KBM-7 (cell line): Measurements from ENCODE around the gene MTO1.
"Not testable (repeated sequence)": the region's sequence is repeated elsewhere in the genome, so short reads cannot be mapped to it uniquely, and the experiment has no call there.

Source experiments
- DNase-seq: peaks from one replicate; pipeline ENCODE4 v3.0.0-alpha.2; 2015
- in situ Hi-C: fragments of 300-500 bp; cut with MboI; formaldehyde crosslinking; loops from 2 replicates; pipeline ENCODE4 v1.14.3; 2020; ENCODE audit warnings: low sequenced_read_pairs, low pct_unique_long_range_greater_than_20kb, mixed read lengths

Gene MTO1

DNA sequence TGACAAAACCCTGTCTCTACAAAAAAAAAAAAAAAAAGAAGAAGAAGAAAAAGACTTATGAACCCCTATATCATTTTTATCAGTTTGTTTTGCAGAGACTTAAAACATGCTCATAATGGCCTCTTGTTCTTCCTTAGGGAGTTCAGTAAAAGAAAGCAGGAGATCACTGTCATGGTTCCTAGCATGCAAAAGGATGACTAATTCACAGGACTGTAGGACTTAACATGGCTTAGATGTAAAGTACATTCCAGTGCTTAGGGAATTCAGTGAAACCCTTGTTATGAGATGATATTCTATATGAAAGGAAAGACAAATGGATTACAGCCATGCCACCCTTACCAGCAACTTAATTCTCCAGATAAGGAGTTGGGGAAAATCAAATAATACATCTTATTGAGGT, 29.8 kb downstream of the MTO1 start:
- in situ Hi-C loops: no loop called here
- no peak for DNase-seq

DNA sequence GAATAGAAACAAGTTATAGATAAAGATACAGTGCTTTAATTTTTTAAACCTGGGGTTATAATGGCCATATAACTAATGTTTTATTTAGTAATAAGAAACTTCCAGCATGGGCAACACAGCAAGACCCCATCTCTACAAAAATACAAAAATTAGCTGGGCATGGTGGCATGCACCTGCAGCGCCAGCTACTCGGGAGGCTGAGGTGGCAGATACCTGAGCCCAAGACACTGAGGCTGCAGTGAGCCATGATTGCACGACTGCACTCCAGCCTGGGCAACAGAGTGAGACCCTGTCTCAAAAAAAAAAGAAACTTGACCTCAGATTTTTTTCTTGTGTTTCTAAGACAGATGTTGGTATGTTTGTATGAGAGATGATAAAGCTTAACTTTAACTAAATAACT, 36.4 kb downstream of the MTO1 start:
- in situ Hi-C loops: no loop called here
- DNase-seq: no peak

DNA sequence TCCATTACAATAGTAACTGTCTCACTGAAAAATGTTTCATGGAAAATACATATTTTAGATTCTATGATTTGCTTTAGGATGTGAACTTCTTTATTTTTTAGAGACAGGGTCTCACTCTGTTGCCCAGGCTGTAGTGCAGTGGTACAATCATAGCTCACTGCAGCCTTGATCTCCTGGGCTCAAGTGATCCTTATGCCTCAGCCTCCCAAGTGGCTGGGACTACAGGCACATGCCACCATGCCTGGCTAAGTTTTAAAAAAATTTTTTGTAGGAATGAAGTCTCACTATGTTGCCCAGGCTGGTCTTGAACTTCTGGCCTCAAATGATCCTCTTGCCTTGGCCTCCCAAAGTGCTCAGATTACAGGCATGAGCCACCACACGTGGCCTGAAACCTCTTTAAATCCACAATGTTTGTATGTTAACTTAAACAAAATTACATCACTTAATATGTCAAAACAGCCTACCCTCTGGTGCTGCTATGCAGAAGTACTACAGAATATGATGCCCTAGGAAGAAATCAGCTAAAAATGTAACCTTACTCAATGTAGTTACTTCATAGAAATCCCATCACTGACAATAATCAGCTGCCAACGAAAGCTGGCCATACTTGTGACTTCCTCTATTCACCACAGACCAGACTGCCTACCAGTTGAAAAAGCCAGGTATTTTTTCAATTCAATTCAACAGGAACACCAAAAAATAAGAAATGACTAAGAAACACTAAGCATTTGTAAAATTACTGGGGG, 41.7 kb downstream of the MTO1 start:
- in situ Hi-C loops: no loop called here
- peak; percentile 42 for DNase-seq

DNA sequence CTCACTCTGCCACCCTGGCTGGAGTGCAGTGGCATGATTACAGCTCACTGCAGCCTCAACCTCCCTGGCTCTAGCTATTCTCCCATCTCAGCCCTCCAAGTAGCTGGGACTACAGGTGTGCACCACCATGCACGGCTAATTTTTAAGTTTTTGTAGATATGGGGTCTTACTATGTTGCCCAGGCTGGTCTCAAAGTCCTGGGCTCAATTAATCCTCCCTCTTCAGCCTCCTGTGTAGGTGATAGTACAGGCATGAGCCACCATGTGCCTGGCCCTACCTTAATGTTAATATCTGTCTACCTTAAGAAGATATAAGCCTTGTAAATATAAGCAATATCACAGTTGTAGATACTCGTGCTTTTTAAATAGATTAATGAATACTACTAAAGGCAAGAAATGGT, 42.6 kb downstream of the MTO1 start:
- no peak for DNase-seq
- in situ Hi-C loops: no loop called here

DNA sequence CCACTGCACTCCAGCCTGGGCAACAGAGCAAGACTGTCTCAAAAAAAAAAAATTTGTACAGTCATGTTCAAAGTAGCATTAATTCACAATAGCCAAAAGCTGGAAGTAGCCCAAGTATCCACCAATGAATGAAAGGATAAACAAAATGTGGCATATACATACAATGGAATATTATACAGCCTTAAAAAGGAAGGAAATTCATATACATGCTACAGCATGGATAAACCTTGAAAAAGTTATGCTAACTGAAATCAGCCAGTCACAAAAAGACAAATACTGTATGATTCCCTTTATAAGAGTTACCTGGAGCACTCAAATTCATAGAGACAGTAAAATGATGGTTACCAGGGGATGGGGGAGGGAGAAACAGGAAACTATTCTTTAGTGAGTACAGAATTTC, 43.6 kb downstream of the MTO1 start:
- in situ Hi-C loops: no loop called here
- no peak for DNase-seq

DNA sequence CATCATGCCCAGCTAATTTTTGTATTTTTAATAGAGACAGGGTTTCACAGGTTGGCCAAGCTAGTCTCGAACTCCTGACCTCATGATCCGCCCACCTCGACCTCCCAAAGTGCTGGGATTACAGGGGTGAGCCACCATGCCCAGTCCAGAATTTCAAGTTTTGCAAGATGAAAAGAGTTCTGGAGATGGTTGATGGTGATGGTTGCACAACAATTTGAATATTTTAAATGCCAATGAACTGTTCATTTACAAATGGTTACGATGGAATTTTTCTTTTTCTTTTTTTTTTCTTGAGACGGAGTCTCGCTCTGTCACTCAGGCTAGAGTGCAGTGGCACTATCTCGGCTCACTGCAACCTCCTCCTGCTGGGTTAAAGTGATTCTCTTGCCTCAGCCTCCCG, 44.2 kb downstream of the MTO1 start:
- DNase-seq, in situ Hi-C loops: not testable (repeated sequence)

DNA sequence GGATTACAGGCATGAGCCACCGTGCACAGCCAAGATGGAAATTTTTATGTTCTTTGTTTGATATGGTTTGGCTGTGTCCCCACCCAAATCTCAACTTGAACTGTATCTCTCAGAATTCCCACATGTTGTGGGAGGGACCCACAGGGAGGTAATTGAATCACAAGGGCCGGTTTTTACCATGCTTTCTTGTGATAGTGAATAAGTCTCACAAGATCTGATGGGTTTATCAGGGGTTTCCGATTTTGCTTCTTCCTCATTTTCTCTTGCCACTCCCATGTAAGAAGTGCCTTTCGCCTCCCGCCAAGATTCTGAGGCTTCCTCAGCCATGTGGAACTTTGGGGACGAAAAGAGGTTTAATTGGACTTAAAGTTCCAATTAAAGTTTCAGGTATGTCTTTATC, 44.7 kb downstream of the MTO1 start:
- in situ Hi-C loops: no loop called here
- peak; percentile 66 for DNase-seq

DNA sequence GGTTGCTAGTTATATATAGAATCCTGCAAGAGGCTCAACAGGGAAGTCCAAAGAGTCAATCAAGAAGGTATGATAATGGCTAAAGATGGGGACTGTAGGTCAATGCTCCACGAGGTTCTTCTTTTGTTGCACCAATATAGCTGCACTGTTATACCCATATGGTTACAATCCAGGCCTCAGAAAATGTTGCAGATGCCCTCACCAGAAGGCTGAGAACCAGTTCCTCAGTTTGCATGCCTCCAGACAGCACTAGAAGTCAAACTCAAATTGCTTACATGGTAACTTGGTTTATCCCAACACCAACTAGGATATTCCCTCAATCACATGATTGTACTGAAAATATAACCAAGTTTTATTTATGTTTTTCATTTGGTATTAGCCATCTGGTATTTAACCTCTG, 47.2 kb downstream of the MTO1 start:
- no peak for DNase-seq
- in situ Hi-C loops: no loop called here

DNA sequence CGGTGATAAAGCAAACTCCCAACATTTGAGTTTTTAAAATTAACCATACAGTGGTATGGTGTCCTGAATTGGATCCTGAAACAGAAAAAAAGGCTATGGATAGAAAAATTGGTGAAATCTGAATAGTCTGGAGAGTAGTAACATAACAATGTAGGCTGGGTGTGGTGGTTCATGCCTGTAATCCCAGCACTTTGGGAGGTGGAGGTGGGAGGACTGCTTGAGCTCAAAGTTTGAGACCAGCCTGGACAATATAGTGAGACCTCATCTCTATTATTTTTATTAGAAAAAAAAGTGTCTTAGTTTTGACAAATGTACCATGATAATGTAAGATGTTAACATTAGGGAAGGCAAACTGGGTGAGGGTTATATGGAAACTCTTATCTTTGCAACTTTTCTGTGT, 48.3 kb downstream of the MTO1 start:
- in situ Hi-C loops: no loop called here
- DNase-seq: no peak

DNA sequence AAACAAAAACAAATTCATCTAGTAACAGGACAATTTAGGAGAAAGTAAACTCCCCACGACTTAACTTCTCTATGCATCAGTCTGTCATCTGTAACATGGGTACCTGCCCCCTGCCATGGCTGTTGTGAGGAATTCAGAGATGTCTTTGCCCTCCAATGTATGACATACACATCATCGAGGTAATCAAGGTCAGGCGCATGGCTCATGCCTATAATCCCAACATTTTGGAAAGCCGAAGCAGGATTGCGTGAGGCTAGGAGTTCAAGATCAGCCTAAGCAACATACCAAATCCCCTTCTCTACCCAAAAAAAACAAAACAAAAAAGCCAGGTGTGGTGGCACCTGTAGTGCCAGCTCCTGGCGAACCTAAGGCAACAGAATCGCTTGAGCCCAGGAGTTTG, 50.3 kb downstream of the MTO1 start:
- in situ Hi-C loops: no loop called here
- DNase-seq: peak; percentile 19

DNA sequence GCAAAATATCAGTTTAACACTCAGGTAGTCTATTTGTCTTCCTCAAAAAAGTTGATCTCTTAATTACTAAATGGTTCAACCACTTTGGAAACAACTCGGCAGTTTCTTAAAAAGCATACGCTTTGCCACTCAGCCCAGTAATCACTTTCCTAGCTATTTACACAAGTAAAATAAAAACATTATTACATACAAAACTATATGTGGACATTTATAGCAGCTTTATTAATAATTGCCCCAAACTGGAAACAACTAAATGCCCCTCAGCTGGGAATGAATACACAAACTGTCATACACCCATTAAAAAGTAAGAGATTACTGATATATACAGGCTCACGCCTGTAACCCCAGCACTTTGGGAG, 51.9 kb downstream of the MTO1 start:
- DNase-seq: no peak
- in situ Hi-C loops: no loop called here

DNA sequence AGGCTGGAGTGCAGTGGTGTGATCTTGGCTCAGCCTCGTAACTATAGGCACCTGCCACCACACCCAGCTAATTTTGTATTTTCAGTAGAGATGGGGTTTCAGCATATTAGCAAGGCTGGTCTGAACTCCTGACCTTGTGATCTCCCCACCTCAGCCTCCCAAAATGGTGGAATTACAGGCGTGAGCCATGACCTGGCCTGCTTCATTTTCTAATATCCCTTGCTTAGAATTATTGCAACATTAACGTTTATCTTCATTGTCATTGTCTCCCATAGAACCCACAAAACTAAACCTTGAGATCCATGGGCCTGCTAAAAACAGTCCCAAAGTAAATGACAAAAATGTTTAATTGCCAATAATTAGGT, 53.2 kb downstream of the MTO1 start:
- in situ Hi-C loops: no loop called here
- no peak for DNase-seq

DNA sequence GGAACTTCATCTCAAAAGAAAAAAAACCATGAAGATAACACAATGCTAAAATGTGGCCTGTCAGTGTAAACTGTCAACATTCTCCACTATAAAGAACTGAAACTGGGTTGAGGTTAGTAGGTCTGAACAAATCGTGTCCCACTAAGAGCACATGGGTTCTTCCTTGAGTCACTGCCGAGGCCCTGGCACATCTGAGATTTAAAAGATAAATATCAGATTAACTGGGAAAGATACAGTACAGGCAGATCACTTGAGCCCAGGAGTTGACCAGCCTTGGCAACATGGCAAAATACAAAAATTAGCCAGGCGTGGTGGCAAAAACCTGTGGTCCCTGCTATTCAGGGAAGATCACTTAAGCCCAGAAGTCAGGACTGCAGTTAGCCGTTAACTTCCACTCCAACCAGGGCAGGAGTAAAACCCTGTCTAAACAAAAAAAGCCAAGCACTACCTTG, 53.7 kb downstream of the MTO1 start:
- DNase-seq: no peak
- in situ Hi-C loops: no loop called here

DNA sequence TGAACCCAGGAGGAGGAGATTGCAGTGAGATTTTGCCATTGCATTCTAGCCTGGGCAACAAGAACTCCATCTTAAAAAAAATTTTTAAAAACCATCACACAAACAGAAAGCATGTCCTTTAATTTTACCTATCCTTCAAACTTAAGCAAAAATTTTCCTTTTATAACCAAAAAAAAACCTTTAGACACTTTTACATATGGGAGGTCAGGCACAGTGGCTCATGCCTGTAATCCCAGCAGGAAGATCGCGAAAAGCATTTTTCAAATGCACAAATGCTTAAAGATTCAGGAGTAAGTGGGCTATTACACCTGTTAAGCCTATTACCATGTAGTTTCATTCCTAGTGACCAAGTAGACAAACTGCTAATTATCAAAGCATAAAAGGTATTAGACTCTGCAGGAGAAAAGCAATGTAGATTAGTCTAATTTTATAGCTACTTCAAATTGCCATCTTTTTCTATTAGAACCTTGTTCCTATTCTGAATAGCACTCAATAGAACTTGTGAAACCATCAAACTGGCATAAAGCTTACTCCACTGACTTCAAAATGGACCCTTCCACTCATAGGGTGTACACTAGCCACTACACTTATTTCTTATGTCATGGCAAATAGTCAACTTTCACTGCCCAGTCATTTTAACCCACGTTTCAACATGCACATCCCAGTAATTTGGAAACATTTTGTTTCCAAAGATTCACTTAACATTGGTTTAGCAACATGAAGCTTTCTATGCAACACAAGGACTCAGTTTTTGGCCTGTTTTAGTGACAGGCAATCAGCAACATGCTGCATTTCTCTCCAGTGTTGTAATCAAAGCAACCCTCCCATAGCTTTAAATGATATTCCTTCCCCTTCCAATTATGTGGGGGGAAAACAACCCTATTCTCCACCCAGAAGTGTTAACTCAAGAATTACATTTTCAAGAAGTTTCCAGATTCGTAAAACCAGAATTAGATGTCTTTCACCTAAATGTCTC, 55.3 kb downstream of the MTO1 start:
- DNase-seq: peak; percentile 28
- in situ Hi-C loops: no loop called here

DNA sequence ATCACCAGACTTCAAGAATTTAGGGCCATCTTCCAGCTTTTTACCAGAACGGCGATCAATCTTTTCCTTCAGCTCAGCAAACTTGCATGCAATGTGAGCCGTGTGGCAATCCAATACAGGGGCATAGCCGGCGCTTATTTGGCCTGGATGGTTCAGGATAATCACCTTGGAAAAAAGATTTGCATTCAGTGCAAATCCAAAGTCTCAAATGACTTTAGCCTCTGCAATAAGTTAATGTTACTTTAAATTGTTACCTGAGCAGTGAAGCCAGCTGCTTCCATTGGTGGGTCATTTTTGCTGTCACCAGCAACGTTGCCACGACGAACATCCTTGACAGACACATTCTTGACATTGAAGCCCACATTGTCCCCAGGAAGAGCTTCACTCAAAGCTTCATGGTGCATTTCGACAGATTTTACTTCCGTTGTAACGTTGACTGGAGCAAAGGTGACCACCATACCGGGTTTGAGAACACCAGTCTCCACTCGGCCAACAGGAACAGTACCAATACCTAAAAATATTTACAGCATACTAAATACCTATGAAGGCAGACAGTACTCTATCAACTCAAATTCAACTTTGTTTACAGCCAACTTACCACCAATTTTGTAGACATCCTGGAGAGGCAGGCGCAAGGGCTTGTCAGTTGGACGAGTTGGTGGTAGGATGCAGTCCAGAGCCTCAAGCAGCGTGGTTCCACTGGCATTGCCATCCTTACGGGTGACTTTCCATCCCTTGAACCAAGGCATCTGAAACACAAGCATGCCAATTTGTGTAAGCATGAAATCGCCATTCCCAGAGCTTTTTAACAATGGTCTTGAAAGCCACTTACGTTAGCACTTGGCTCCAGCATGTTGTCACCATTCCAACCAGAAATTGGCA, 56.8 kb downstream of the MTO1 start:
- DNase-seq, in situ Hi-C loops: not testable (repeated sequence)

DNA sequence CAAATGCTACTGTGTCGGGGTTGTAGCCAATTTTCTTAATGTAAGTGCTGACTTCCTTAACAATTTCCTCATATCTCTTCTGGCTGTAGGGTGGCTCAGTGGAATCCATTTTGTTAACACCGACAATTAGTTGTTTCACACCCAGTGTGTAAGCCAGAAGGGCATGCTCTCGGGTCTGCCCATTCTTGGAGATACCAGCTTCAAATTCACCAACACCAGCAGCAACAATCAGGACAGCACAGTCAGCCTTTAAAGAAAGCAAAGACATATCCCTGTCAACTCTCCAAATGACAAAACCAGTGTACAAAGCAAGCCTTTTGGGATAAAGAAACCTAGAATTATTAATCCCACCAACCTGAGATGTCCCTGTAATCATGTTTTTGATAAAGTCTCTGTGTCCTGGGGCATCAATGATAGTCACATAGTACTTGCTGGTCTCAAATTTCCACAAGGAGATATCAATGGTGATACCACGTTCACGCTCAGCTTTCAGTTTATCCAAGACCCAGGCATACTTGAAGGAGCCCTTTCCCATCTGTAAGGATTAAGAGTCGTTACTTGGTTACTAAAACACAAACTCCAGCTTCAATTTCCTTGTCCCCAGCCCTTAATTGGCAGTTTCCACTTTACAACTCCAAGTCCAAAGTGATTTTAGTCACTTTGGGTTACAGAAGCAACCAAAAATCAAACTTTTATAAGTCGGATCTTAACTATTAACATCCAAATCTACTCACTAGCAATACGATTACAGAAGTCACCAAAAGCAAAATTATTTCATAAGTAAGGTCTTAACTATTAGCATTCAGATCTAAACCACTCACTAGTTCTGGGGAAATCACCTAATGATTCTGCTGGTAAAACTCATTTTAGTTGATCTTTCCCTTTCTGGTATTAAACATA, 57.7 kb downstream of the MTO1 start:
- peak; percentile 34 for DNase-seq
- in situ Hi-C loops: not testable (repeated sequence)

DNA sequence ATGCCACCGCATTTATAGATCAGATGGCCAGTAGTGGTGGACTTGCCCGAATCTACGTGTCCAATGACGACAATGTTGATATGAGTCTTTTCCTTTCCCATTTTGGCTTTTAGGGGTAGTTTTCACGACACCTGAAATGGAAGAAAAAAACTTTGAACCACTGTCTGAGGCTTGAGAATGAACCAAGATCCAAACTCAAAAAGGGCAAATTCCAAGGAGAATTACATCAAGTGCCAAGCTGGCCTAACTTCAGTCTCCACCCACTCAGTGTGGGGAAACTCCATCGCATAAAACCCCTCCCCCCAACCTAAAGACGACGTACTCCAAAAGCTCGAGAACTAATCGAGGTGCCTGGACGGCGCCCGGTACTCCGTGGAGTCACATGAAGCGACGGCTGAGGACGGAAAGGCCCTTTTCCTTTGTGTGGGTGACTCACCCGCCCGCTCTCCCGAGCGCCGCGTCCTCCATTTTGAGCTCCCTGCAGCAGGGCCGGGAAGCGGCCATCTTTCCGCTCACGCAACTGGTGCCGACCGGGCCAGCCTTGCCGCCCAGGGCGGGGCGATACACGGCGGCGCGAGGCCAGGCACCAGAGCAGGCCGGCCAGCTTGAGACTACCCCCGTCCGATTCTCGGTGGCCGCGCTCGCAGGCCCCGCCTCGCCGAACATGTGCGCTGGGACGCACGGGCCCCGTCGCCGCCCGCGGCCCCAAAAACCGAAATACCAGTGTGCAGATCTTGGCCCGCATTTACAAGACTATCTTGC, 58.6 kb downstream of the MTO1 start:
- in situ Hi-C loops: no loop called here
- DNase-seq: peak; percentile 69
